SK-N-MC (cell line): ENCODE data around the gene APOL2.
"Not testable (repeated sequence)": the region's sequence is repeated elsewhere in the genome, so short reads cannot be mapped to it uniquely, and the experiment has no call there.

Experiments used
- EZH2 ChIP-seq: fragments of 200-600 bp; sonication (generic); IDR thresholded peaks from one replicate; pipeline ENCODE4 v1.6.1; 2017; ENCODE audit warnings: antibody characterized with exemption
- FOXP2 ChIP-seq: optimal IDR thresholded peaks from 2 replicates; pipeline ENCODE3; 2011; ENCODE audit warnings: mild to moderate bottlenecking, moderate library complexity; ENCODE audit not compliant: insufficient read depth; ENCODE audit errors: extremely low read length, control extremely low read depth
- POLR2AphosphoS5 ChIP-seq: IDR thresholded peaks from 2 replicates; pipeline ENCODE4 v1.6.1; 2012; ENCODE audit warnings: mild to moderate bottlenecking, low read depth, low read length, borderline replicate concordance

DNA sequence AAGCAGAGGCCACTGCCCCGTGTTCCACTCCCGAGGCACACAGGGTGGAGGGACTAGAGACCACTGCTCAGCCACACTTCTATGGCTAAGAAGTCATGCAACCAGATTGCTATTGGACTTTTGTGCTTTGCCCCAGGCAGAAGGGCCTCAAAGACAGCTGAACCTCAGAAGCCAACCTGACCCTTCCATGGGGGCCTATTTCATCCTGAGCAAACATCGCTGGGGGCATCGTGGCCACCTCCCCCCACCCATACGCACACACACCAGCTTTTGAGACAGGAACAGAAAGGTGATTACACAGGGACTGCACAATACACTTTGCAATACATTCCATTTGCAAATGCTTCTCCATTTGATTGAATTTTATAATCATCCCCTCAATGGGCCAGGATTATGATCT lies 33.8 kb downstream of the APOL2 start:
- not testable (repeated sequence) for TF ChIP-seq POLR2AphosphoS5, EZH2, FOXP2
